ENCODE measurements around the gene GNB1L.

- no peak for TF ChIP-seq YY1 (IDR thresholded peaks at IDR 0.05; ENCODE audit: low read depth, low read length)
- TF ChIP-seq SUPT20H (IDR thresholded peaks at IDR 0.05; ENCODE audit: borderline replicate concordance, control insufficient read depth, low read depth, low read length): no peak
- no peak for TF ChIP-seq POLR2A (IDR thresholded peaks at IDR 0.05; ENCODE audit: low read depth, low read length)
- TF ChIP-seq JUND (IDR thresholded peaks at IDR 0.05; ENCODE audit: low read depth, low read length): no peak
- no peak for TF ChIP-seq CTCF (IDR thresholded peaks at IDR 0.05 in 2 of 3, conservative IDR thresholded peaks at IDR 0.05 in 1 of 3; ENCODE audit: control insufficient read depth in 2 of 3, extremely low read depth in 1 of 3, insufficient read depth in 1 of 3, low read depth in 3 of 3, low read length in 3 of 3)
- no peak for TF ChIP-seq ESRRA (IDR thresholded peaks at IDR 0.05; ENCODE audit: low read length)
- no peak for TF ChIP-seq ZNF687 (IDR thresholded peaks at IDR 0.05)
- no peak for TF ChIP-seq NFIC (IDR thresholded peaks at IDR 0.05; ENCODE audit: low read depth, low read length)
- TF ChIP-seq NR2F1 (conservative IDR thresholded peaks at IDR 0.05): no peak
- TF ChIP-seq CHD2 (IDR thresholded peaks at IDR 0.05; ENCODE audit: borderline replicate concordance, low read depth, low read length): no peak
- TF ChIP-seq ZNF274 (IDR thresholded peaks at IDR 0.05; ENCODE audit: insufficient read depth, insufficient read length): no peak
- no peak for TF ChIP-seq POLR2AphosphoS5 (IDR thresholded peaks at IDR 0.05; ENCODE audit: low read length)
- no peak for TF ChIP-seq SMC3 (IDR thresholded peaks at IDR 0.05; ENCODE audit: borderline replicate concordance, low read length)
- no peak for TF ChIP-seq TCF12 (IDR thresholded peaks at IDR 0.05; ENCODE audit: low read depth, low read length)
Observed at GRCh38 chr22:19875061-19875530, 20.4 kb upstream of the GNB1L start.

Data from GM12878 (cell line).